GM21786 (cell line): ENCODE results near the gene PTPN2.
"Not testable (repeated sequence)": the region's sequence is repeated elsewhere in the genome, so short reads cannot be mapped to it uniquely, and the experiment has no call there.

ENCODE experiments used
- ATAC-seq: cut with Tn5 transposase; IDR thresholded peaks from one replicate; pipeline ENCODE4 v1.9.1; 2021; ENCODE audit not compliant: unreplicated experiment

The PTPN2 gene

DNA sequence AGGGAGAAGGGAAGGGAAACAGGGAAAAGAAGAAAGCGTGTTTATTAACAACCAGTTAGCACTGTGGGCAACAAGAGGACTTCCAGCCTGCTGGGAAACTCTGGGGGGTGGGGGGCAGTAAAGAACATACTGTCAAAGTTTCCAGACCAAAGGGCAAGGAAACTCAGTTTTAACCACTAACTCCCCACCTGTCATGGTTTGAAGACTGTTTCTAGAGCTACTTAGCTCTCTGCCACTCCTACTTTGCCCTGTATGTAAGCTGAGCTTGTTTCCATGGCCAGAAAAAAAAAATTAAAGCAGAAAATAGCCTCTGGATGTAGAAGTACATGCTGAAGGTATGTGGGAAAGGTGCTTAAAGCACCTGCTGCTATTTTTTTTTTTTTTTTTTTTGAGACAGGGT lies 11.0 kb upstream of the PTPN2 start:
- no peak for ATAC-seq

DNA sequence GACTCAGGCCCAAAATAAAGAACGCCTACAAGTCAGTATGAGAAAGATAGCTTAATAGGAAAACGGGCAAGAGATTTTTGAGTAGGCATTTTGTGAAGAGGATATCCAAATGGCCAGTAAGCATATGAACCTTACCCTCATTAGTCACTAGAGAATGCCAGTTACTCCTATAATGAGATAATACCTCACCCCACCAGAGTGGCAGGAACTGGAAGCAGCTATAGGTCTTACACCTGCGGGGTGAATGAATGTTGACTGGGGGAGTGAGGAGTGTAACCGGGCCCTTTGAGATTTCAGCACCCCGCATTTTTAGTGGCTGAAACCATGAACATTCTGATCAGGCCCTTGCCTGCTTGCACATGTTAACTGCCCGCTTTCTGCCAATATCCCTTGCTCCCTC lies 7.5 kb upstream of the PTPN2 start:
- ATAC-seq = no peak

DNA sequence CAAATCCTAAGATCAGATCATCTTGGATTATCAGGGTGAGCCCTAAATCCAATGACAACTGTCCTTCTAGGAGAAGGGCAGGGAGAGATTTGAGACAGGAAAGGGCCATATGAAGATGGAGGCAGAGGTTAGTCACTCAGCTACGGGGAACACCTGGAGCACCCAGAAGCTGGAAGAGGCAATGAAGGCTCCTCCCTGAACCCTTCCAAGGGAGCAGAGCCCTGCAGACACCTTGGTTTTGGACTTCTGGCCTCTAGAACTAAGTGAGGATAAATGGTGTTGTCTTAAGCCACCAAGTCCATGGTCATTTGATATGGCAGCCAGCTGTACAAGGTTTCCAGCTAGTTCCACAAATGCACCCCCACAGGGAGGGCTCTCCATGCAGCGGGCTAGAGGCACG lies 6.9 kb upstream of the PTPN2 start:
- no peak for ATAC-seq

DNA sequence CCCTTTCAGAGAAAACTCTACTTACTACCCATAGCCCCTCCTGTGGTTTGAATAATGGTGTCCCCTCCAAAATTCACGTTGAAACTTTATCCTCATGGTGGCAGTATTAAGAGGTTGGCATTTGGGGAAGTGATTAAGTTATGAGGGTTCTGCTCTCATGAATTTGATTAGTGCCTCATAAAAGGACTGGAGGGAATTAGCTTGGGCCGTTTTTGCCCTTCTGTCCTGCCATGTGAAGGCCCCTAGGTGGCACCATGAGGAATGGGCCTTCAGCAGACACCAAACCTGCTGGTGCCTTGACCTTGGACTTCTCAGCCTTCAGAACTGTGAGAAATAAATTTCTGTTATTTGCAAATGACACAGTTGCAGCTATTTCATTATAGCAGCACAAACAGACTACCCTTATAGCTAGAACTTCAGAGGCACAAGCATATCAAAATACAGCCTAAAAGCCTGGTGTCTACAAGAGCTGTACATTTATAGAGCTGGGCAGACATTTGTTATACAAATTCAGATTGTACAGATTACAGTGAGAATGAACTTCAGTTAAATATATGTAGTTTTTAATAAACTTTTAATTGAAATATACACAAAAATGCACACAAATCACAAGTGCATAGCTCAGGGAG lies 2.6 kb upstream of the PTPN2 start:
- no peak for ATAC-seq

DNA sequence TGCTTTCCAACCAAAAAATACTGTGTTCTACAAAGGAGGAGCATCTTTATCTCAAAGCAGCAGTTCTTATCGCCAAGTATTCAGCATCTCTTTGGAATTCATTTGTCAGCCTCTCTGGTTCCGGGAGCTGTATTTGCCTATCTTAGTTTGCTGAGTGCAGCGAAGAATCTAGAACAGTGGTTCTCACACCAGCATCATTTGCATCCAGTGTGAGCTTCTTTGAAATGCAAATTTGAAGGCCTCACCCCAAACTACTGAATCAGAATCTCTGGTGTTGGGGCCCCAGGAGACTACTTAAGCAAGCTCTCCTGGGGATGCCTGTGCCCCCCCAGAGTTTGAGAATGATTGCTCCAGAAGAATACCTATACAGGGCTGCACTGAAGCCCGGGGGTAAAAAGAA lies 1.5 kb upstream of the PTPN2 start:
- ATAC-seq = no peak

DNA sequence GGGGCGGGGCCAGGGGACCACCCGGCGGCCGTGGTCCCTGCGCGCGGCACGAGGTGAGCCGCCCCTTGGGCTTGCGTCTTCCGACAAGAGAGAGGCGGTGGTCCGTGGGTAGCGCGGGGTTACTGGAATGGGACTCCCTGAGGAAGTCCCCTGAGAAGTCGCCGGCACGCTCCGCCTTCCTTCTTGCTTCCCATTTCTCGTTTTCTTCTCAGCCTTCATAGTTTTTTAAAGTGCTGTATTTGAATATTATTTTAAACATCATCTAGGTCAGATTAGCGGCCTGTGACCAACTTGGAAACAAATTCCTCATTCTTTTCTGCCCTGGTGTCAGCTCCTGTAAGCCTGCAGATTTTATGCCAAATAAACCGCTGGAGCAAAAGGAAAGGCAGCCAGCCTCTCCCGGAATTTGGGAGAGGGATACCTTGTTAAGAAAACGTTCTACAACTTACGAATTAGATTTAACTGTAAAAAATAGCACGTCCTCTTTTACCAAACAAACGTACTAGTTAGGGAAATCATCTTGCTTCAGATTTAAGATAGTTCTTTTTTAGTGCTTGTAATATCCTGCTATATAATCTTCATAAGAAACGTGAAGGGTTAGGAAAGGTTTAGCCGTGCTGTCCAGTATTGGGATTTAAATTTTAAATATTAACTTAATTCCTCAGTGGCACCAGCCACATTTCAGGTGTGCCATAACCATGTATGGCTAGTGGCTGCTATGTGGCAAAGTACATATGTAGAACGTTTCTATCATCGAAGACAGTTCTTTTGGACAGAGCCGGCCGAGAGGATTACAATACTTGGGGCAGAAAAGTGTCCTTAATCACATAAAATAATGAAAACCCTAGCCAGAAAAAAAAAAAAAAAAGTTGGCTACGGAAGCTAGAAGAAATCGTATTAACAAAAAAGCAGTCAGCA lies 628 bp upstream of the PTPN2 start:
- ATAC-seq = no peak

DNA sequence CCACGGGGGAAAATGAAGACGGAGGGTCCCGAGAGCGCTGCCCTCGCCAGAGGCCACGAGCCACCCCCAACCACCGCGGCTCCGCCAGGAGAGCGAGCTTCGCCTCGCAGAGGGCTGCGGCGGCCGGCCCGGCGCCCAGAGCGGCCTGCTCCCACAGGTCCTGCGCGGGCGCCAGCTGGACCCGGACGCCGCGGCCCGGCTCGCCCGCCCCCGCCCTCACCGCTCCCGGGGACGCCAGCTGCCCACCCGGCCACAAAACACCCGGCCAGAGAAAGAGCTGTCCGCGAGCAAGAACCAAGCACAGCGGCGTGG lies 709 bp downstream of the PTPN2 start:
- no peak for ATAC-seq

DNA sequence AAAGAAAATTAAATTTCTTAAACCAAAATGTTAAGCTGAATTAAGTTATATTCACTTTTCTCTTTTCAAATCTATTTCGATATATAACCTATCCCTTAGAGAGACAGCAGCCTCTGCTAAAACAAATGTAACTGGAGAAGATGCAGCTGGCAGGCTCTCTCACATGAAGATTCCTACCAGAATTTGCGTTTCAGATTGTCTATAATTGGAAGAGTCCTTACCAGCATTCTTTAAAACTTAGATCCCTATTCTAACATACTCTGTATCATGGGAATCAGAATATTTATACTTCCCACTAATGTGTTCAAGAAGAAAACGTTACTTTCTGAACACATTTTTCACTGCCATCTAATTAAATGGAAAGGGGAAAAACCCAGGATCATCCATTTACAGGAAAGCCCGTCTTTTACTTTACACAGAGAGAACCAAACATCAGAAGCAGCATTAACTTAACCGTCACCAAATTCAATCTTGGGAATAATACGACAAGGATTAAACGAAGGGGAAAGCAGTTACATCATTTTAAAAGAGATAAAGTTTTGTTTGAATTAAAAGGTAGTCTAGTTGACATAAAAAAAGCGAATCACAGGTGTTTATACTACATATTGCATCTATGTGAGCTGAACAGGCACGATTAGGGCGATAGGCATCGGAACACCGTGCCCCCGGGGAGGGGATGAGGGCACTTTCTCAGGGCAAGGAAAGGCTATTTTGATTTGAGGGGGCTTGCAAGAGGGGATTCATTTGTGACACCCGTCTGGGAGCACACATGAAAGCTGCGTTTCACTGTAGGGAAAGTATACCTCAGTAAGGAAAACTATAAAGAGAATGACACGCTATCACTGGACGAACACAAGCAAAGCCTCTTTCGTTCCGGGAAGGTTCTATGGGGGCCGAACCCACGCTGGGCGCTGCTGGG lies 1.3 kb downstream of the PTPN2 start:
- ATAC-seq = no peak

DNA sequence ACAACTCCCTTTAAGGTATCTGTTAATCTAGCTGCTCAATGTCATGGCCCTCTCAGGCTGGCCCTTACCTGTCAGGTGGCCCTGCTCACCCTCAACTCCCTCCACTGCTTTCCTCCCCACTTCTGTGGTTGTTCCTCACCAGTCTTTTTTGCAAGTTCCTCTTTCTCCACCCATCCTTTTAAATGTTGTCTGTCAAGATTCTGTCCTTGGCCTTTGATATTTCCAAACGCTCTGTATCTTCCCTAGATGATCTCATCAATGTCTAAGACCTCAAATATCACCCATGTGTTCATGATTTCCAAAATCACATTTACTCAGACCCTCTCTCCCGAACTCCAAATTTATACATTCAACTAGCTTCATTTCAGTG lies 3.5 kb downstream of the PTPN2 start:
- no peak for ATAC-seq

DNA sequence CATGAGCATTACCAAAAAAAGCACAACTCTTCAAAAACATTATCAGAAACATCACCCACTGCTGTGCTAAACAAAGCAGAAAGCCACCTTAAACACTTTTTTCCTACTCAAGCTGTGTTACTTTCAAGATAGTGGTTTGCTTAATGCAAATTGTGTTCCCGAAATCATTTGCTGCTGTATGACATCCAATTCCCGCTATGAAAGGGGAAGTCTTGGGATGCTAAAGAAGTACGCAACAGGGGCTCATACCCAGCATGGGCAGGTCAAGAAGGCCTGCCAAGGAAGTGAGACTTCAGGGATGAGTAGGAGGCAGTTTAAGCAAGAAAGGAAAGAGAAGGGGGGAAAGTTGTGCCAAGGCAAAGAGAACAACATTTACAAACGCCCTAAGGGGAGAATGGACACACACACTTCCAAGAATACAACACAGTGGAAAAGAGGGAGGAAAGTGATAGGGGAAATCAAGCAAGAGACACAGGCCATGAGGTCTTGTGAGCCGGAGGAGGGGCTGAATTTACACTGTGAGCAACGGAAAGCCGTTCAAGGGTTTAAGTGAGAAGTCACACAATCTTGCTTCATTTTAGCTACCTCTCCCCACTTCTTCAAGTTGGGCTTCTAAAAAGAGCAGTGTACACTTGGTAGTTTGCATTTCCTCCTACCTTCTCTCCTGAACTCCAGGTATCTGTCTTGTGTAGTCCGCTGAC lies 4.0 kb downstream of the PTPN2 start:
- ATAC-seq = no peak

DNA sequence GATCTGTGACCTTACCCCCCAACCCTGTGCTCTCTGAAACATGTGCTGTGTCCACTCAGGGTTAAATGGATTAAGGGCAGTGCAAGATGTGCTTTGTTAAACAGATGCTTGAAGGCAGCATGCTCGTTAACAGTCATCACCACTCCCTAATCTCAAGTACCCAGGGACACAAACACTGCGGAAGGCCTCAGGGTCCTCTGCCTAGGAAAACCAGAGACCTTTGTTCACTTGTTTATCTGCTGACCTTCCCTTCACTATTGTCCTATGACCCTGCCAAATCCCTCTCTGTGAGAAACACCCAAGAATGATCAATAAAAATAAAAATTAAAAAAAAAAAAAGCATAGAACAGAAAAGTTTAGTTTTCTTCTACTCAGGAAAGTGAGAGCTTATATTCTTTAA lies 9.0 kb downstream of the PTPN2 start:
- not testable (repeated sequence) for ATAC-seq

DNA sequence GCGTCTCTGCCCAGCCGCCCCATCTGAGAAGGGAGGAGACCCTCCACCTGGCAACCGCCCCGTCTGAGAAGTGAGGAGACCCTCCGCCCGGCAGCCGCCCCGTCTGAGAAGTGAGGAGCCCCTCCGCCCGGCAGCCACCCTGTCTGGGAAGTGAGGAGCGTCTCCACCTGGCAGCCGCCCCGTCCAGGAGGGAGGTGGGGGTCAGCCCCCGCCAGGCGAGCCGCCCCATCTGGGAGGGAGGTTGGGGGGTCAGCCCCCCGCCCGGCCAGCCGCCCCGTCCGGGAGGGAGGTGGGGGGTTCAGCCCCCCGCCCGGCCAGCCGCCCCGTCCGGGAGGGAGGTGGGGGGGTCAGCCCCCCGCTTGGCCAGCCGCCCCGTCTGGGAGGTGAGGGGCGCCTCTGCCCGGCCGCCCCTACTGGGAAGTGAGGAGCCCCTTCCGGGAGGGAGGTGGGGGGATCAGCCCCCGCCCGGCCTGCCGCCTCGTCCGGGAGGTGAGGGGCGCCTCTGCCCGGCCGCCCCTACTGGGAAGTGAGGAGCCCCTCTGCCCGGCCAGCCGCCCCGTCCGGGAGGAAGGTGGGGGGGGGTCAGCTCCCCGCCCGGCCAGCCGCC lies 10.0 kb downstream of the PTPN2 start:
- not testable (repeated sequence) for ATAC-seq

DNA sequence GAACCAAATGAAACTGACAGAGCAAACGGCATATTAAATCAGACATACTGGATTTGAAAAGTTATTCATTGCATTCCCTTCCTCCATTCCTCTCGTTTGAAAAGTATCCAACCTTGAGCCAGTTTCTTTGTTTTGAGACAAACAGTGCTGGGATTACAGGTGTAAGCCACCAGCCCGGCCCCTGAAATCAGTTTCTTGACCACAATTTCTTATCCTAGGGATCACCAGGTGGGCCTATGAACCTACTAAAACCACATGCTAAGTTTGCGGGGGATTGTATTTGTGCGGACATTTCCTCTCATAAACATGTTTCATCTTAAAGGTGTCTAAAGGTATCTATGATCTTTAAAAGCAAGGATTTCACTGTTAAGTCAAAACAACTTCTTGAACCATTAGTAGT lies 11.6 kb downstream of the PTPN2 start:
- no peak for ATAC-seq

DNA sequence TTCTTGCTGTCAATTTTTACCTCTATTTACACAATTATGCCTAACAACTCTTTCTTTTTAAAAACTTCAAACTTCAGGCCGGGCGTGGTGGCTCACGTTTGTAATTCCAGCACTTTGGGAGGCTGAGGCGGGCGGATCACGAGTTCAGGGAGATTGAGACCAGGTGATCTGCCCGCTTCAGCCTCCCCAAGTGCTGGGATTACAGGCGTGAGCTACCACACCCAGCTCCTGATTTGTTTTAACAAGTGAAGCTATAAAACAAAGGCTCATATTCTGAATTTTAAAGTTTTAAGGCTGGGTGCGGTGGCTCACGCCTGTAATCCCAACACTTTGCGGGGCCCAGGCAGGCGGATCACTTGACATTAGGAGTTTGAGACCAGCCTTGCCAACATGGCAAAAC lies 15.5 kb downstream of the PTPN2 start:
- no peak for ATAC-seq

DNA sequence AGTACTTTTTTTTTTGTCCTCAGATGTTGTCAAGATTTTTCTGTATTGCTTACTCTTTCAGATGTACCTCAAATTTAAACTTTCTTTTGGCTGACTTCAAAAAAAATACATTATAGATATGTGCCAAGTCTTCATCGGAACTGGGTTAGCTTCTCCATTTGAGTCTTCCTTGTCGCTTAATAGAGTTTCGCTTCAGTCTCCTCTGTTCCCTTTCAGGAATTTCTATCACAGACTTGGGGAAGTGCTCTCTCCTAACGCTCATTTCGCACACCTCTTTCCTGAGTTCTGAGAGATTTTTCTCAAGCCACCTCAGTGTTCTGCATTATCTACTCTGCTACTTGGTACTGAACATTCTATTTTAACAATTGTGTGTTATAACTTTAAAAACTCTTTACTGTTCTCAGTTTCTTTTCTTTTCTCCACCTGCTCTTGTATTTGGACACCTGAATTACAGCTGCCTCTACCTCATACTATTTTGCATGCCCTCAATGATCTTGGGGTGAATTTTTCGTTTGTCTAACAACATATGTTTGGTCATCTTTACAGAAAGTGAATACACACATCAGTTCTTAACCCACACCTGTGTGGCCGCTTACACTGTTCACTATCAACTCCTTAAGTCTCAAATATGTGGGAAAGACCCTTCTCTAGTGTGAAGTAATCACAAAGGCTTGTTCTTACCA lies 16.5 kb downstream of the PTPN2 start:
- no peak for ATAC-seq

DNA sequence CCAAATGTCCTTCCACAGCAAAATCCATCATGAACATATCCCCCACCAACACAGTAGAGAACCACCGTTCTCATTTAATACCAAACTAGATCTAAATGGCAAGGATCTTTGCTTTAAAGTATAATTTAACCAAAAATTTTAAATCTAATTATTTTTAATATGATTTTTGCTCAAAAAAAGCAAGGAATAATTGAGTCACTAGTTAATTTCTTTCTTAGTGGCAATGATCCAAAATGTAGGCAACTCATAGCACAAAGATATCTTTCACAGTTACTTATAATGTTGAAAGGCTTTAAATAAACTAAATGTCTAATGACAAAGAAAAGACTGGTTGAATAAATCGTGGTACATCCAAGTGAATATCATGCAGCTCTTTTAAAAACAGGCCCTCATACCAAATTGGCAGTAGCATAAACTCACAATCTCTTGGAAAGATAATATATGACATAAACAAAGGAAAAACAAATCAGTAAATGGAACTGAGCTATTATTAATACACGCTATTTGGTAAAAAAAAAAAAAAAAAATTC lies 20.3 kb downstream of the PTPN2 start:
- ATAC-seq = no peak

DNA sequence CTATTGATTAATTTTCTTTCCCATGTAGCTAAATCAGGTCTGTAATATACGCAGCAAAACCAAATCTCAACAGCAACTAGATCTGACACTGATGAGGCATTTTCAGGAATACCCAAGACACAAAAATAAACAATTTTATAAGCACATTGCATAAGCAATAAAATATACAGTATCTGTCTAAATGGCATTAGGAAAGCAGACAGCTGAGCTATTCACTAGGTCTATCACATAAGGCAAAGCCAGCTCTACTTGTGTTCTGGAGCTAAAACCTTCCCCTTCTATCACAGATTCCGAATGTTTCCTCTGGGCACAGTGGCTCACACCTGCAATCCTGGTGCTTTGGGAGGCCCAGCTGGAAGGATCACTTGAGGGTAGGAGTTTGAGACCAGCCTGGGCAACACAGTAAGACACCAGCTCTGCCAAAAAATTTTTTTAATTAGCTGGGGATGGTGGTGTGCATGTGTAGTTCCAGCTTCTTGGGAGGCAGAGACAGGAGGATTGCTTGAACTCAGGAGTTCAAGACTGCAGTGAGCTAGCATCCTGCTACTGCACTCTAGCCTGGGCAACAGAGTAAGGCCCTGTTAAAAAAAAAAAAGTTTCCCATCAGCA lies 21.1 kb downstream of the PTPN2 start:
- no peak for ATAC-seq

DNA sequence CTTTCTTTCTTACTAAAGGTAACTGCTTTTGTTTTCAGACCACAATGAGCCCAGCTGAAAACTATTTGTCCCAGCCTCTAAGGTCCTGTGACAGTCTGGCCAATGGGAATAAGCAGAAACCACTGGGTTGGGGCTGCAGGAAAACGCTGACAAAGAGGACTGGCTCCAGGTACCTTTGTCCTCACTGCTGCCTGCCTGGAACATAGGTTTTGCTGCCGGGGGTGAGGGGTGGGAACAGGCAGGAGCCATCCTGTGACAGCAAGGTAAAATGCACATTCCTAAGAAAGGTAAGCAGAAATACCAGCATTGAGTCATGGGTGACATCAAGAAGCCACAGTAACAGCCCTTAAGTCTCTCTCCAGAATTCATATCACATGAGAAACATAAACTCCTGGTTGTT lies 21.6 kb downstream of the PTPN2 start:
- no peak for ATAC-seq

DNA sequence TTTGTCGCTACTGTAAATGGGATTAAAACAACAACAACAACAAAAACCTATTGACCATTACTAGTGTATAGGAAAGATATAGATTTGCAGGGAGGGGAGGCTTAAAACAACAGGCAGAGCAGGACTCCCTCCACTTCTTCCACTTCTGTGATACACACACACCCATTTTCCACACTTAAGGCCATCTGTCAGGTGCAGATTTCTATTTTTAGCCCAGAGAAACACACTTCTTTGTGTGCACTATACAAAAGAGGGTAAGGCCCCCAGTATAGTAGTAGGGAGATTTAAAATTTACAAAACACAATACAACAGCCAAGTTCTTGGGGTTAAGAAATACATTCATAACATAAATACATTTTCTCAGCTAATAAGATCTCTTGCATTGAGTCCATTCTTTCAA lies 22.4 kb downstream of the PTPN2 start:
- no peak for ATAC-seq

DNA sequence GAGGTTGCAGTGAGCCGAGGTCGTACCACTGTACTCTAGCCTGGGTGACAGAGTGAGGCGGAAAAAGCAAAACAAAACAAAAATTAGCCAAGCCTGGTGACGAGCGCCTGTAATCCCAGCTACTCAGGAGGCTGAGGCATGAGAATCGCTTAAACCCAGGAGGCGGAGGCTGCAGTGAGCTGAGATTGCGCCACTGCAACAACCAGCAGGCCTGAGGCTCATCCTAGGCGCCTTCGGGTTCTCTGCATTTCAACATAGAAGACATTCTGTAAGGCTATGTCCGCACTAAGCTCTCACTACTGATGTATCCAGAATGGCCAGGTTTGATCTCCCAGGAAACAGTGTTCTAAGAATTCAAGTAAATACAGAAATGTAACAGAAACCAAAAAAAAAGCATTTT lies 23.5 kb downstream of the PTPN2 start:
- no peak for ATAC-seq
